ENCODE results near the gene SFSWAP. TPM values are rescaled to one million over a fixed set of nuclear protein-coding genes. Genes with fewer than 3 reads are reported as not detected.
A peak's percentile ranks its signal among the peaks of the same experiment; 100 is the strongest.

Gene SFSWAP
- total and polyA plus RNA-seq, 2 of the 8 experiments (the other 6 are each of a cell fraction or from before 2014, with no cell fraction given) = 36.5 to 49.5 TPM

DNA sequence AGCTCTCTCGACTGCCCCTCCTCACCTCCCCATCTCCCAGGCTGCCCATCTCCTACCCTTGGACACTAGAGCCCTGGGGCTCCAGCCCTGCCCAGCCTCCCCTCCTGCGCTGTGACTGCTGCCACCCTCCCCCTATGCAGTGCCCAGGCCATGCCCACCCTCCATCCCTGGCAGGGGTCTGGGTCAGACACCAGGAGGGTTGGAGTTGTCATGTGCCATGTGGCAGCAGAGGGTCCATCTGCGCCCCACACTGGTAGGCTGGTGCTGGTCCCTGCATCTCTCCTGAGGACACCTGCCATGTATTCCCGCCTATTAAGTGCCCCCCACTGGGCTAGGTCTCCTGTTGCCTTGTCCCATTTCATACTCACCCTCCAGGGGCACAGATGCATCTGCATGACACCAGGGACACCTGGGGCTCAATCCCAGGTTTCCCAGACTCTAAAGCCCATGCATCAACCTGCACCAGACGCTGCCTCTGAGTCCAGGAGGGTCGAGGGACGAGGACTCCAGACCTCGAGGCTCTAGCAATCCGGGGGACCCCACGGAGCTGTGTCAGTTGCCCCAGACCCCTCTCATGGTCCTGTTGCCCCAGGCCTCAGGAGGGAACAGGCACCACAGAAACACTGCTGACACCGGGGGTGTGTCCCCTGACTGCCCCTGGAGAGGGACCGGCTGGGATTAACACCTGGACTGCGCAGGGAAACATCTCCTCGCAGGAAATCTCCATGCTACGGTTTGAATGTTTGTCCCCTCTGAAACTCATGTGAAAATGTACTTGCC lies 23.4 kb upstream of the SFSWAP start:
- H3K4me2 ChIP-seq (ENCODE audit: insufficient read depth in 1 of 2, low read depth in 2 of 2, low read length in 2 of 2) = no peak overlapping the region
- H2BK5ac ChIP-seq (ENCODE audit: low read depth, low read length) = no peak overlapping the region
- no peak overlapping the region for H3K4ac ChIP-seq (replicated peaks; ENCODE audit: insufficient read length, low read depth, low read length)
- 86% methylated on average over 15 of the region's 15 CpGs; no CpG with 5 or more reads in 1 of the 2 experiments for WGBS, 2 experiments (ENCODE audit: extremely low coverage in 1 of 2, insufficient coverage in 1 of 2, insufficient read length in 1 of 2, insufficient replicate concordance in 2 of 2, low coverage in 1 of 2, low lambda C conversion rate in 2 of 2, missing lambda C conversion rate in 1 of 2)
- no peak overlapping the region for H2AFZ ChIP-seq (ENCODE audit: low read length)
- no peak for FAIRE-seq
- H3K79me2 ChIP-seq (ENCODE audit: control insufficient read depth in 1 of 2, insufficient read depth in 2 of 2, low read length in 2 of 2) = no peaks in the 10 kb centered on the region
- no peak overlapping the region for H3K9ac ChIP-seq (replicated peaks in 1 of 4; ENCODE audit: extremely low read depth in 1 of 4, low read depth in 3 of 4, low read length in 3 of 4)
- POLR2A ChIA-PET (ENCODE audit: partially characterized antibody) = no interaction called here
- H3K4me1 ChIP-seq (replicated peaks in 1 of 4; ENCODE audit: control insufficient read depth in 3 of 4, insufficient read depth in 4 of 4, low read length in 3 of 4) = peaks cover 0 to 10% (median 4%) of the 10 kb centered on the region in 4 experiments; a peak in 5 of 7 replicates
- H2BK120ac ChIP-seq (replicated peaks; ENCODE audit: low read depth, low read length) = no peak overlapping the region
- DNase-seq (ENCODE audit: low read depth in 1 of 2, low spot score in 2 of 2) = no peak
- H4K91ac ChIP-seq (replicated peaks; ENCODE audit: insufficient read length, low read length) = no peak overlapping the region
- TF ChIP-seq, protein P1, sequence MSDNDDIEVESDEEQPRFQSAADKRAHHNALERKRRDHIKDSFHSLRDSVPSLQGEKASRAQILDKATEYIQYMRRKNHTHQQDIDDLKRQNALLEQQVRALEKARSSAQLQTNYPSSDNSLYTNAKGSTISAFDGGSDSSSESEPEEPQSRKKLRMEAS (IDR thresholded peaks at IDR 0.05) = no peak
- TF ChIP-seq, protein P2, sequence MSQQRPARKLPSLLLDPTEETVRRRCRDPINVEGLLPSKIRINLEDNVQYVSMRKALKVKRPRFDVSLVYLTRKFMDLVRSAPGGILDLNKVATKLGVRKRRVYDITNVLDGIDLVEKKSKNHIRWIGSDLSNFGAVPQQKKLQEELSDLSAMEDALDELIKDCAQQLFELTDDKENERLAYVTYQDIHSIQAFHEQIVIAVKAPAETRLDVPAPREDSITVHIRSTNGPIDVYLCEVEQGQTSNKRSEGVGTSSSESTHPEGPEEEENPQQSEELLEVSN (IDR thresholded peaks at IDR 0.05) = peak; percentile 59
- no peak for TF ChIP-seq RNF2 (IDR thresholded peaks at IDR 0.05; ENCODE audit: borderline replicate concordance, low read depth, low read length, missing control alignments, poor library complexity, severe bottlenecking)
- H3K56ac ChIP-seq (replicated peaks; ENCODE audit: insufficient read length, low read depth, low read length) = no peak overlapping the region
- no peak overlapping the region for H3K18ac ChIP-seq (ENCODE audit: extremely low read depth, low read length)
- no peak overlapping the region for H4K5ac ChIP-seq (ENCODE audit: insufficient read length, low read depth, low read length)
- H2BK20ac ChIP-seq (ENCODE audit: low read length) = 0 out of 2 replicates have a peak overlapping the region, but pooled peaks have one; percentile 32
- H3K23me2 ChIP-seq (ENCODE audit: low read depth, low read length) = peaks cover 22% of the 10 kb centered on the region
- no peaks in the 10 kb centered on the region; the same call in 1 of the 2 replicates for H3K79me1 ChIP-seq (ENCODE audit: low read depth, low read length)
- H3K14ac ChIP-seq (ENCODE audit: insufficient read length) = no peak overlapping the region
- no peak overlapping the region; the same call in 1 of the 2 replicates for H4K8ac ChIP-seq (ENCODE audit: extremely low read depth, insufficient read depth, low read length)
- H3K27ac ChIP-seq (ENCODE audit: low read depth, low read length) = no peak overlapping the region
- H3K4me3 ChIP-seq (ENCODE audit: extremely low read depth in 1 of 4, insufficient read depth in 2 of 4, low read depth in 3 of 4, low read length in 4 of 4) = no peak overlapping the region
- peaks cover 0 to 2% of the 10 kb centered on the region in 2 experiments for H4K20me1 ChIP-seq (replicated peaks in 1 of 2; ENCODE audit: control insufficient read depth in 1 of 2, insufficient read depth in 2 of 2, low read length in 2 of 2)
- no peak overlapping the region for H2BK12ac ChIP-seq (ENCODE audit: low read depth, low read length)
- no peak overlapping the region for H3K23ac ChIP-seq (ENCODE audit: insufficient read length)
- peak overlapping the region; percentile 95; the same call in 1 of the 2 replicates for H2BK15ac ChIP-seq (ENCODE audit: low read length)
- no peaks in the 10 kb centered on the region for H3K36me3 ChIP-seq (ENCODE audit: control insufficient read depth in 2 of 4, insufficient read depth in 4 of 4, low read length in 3 of 4)
- CTCF ChIA-PET (ENCODE audit: partially characterized antibody) = no interaction called here
- peak overlapping the region; percentile 39; the same call in 1 of the 2 replicates for H2AK5ac ChIP-seq (ENCODE audit: low read depth, low read length)
- no peaks in the 10 kb centered on the region for H3K27me3 ChIP-seq (replicated peaks in 1 of 4; ENCODE audit: control insufficient read depth in 3 of 4, extremely low read depth in 1 of 4, insufficient read depth in 3 of 4, low read length in 3 of 4)
- no peaks in the 10 kb centered on the region for H3K9me3 ChIP-seq (ENCODE audit: insufficient read depth in 2 of 2, low read depth in 1 of 2, low read length in 1 of 2)
